Measurements from ENCODE around the gene ERN1. TPM values are rescaled to one million over a fixed set of nuclear protein-coding genes. Genes with fewer than 3 reads are reported as not detected.

The ERN1 gene
- total RNA-seq, 1 donor from 2014 or later, result 22.1 TPM

GRCh38 chr17:64005734-64006167, 124.2 kb downstream of the ERN1 start:
- H3K4me3 ChIP-seq (ENCODE audit: low read depth, low read length), result no peak overlapping the region
- H3K36me3 ChIP-seq (ENCODE audit: control insufficient read depth, insufficient read depth, low read length), result no peaks in the 10 kb centered on the region
- DNase-seq (ENCODE audit: low read depth), result no peak
- H3K27me3 ChIP-seq (ENCODE audit: control insufficient read depth, insufficient read depth, low read length), result no peaks in the 10 kb centered on the region
- FAIRE-seq, result no peak
- TF ChIP-seq CTCF (IDR thresholded peaks at IDR 0.05; ENCODE audit: insufficient read depth, low read length, severe bottlenecking), result no peak

GRCh38 chr17:64004903-64005733, 124.8 kb downstream of the ERN1 start:
- Histone ChIP-seq H3K4me3 (ENCODE audit: low read depth, low read length) (no peak overlapping the region), H3K36me3 (ENCODE audit: control insufficient read depth, insufficient read depth, low read length) (no peaks in the 10 kb centered on the region), H3K27me3 (ENCODE audit: control insufficient read depth, insufficient read depth, low read length) (no peaks in the 10 kb centered on the region)
- TF ChIP-seq CTCF (IDR thresholded peaks at IDR 0.05; ENCODE audit: insufficient read depth, low read length, severe bottlenecking), result no peak
- FAIRE-seq (no peak), DNase-seq (ENCODE audit: low read depth) (no peak)

DNA sequence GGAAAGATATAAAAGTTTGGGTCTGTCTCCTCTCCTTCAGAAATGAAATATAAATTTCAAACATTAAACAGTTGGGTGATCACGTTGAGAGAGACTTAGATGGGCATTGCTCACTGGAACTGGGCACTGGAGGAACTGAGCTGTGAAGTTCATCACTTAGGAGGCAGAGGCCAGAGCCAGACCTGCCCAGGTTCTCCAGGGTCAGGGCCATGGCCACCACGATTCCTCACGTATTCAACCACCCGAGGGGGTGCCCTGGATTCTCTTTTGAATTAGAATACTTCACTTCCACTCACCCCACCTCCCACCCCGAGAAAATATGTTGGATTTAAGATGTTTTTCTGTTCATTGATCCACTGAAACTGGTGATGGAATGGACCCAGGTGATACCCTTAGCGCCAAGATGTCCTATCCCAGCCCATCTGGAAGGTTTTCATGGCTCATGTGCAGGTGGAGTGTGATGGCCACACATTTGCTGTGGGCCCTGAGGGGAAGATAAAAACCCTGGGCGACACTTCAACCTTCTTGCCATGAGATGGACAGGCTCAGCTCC, 125.7 kb downstream of the ERN1 start:
- no peak for DNase-seq (ENCODE audit: low read depth)
- no peak for FAIRE-seq
- no peak for TF ChIP-seq CTCF (IDR thresholded peaks at IDR 0.05; ENCODE audit: insufficient read depth, low read length, severe bottlenecking)
- Histone ChIP-seq H3K4me3 (ENCODE audit: low read depth, low read length) (no peak overlapping the region), H3K36me3 (ENCODE audit: control insufficient read depth, insufficient read depth, low read length) (no peaks in the 10 kb centered on the region), H3K27me3 (ENCODE audit: control insufficient read depth, insufficient read depth, low read length) (no peaks in the 10 kb centered on the region)

DNA sequence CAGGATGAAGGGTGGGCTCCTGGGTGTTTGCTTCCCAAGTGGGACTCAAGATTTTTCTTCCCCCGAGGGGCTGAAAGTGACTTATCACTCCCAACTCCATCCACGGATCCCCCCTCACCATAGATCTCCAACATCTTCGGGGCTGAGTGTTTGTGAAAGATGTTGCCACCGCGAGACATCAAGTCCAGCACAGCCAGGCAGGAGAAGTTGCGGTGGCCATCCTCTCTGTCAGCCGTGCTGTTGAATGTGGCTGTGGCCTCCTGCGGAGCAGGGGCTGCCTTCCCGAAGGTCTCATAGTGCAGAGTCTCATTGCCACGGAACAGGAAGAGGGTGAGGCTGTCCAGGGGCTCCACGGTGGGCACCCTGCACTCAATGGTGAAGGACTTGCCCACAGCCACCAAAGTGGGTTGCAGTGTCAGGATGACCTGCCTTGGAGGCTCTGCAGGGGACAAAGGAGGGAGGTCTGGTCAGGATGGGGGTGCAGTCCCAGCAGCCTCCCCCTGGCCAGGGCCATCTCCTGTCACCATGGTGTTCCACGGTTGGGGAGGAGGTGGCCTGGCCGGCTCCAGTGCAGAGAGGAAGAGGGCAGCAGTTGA, 126.3 kb downstream of the ERN1 start:
- no peak for DNase-seq (ENCODE audit: low read depth)
- no peaks in the 10 kb centered on the region for H3K36me3 ChIP-seq (ENCODE audit: control insufficient read depth, insufficient read depth, low read length)
- TF ChIP-seq CTCF (IDR thresholded peaks at IDR 0.05; ENCODE audit: insufficient read depth, low read length, severe bottlenecking), result no peak
- no peaks in the 10 kb centered on the region for H3K27me3 ChIP-seq (ENCODE audit: control insufficient read depth, insufficient read depth, low read length)
- FAIRE-seq, result no peak
- H3K4me3 ChIP-seq (ENCODE audit: low read depth, low read length), result no peak overlapping the region

- H3K27me3 ChIP-seq (ENCODE audit: control insufficient read depth, insufficient read depth, low read length), result no peaks in the 10 kb centered on the region
- DNase-seq (ENCODE audit: low read depth) (no peak), FAIRE-seq (no peak)
- TF ChIP-seq CTCF (IDR thresholded peaks at IDR 0.05; ENCODE audit: insufficient read depth, low read length, severe bottlenecking), result no peak
- no peaks in the 10 kb centered on the region for H3K36me3 ChIP-seq (ENCODE audit: control insufficient read depth, insufficient read depth, low read length)
- H3K4me3 ChIP-seq (ENCODE audit: low read depth, low read length), result no peak overlapping the region
These were observed 127.1 kb downstream of the ERN1 start for GRCh38 chr17:64002658-64003525.
